IMR-90 (cell line): Measurements from ENCODE around the gene NEK6. TPM values are rescaled to one million over a fixed set of nuclear protein-coding genes. Genes with fewer than 3 reads are reported as not detected.

Experiments used
- ATAC-seq: fragments of 200-7000 bp; cut with Tn5 transposase; 2 replicates; pipeline ENCODE4 v1.9.1; 2020; ENCODE audit warnings: low read depth, mild to moderate bottlenecking, moderate library complexity
- BruUV-seq: library from RNA; stranded (reverse); fragments of 400-500 nt; replicated peaks from 2 replicates; lab custom pipeline; 2021; lab: Mats Ljungman, UMichigan
- CTCF ChIA-PET: fragments of 300-600 bp; formaldehyde crosslinking; extraction: SDS; loops from one replicate; lab custom pipeline; 2021; ENCODE audit warnings: antibody characterized with exemption; lab: Yijun Ruan, JAX
- POLR2A ChIA-PET: fragments of 300-600 bp; sonication (Branson Sonifier 250); formaldehyde crosslinking; loops from one replicate; lab custom pipeline; 2022; ENCODE audit warnings: antibody characterized with exemption; ENCODE audit not compliant: unreplicated experiment; lab: Charles Lee
- DNase-seq: peaks from one replicate; pipeline ENCODE4 v3.0.0; 2013
- H2AFZ ChIP-seq: replicated peaks from 2 replicates; pipeline ENCODE3; 2013; ENCODE audit warnings: low read length, mild to moderate bottlenecking; ENCODE audit not compliant: poor library complexity
- H2AK5ac ChIP-seq: 2 replicates; pipeline ENCODE4 v1.6.1; 2013; ENCODE audit warnings: low read depth, low read length, inconsistent platforms
- H2AK9ac ChIP-seq: replicated peaks from 2 replicates; pipeline ENCODE3; 2013; ENCODE audit warnings: mild to moderate bottlenecking, low read depth, low read length, moderate library complexity; ENCODE audit not compliant: poor library complexity
- H2BK120ac ChIP-seq: 2 replicates; pipeline ENCODE4 v1.6.1; 2013; ENCODE audit warnings: low read depth, low read length, inconsistent platforms
- H2BK15ac ChIP-seq: 3 replicates; pipeline ENCODE4 v1.6.1; 2013; ENCODE audit warnings: low read depth, low read length, inconsistent platforms
- H2BK20ac ChIP-seq: 2 replicates; pipeline ENCODE4 v1.6.1; 2013; ENCODE audit warnings: low read depth, mild to moderate bottlenecking, inconsistent platforms, low read length, moderate library complexity
- H2BK5ac ChIP-seq: 2 replicates; pipeline ENCODE4 v1.6.1; 2013; ENCODE audit warnings: mild to moderate bottlenecking, low read depth, low read length, inconsistent platforms; ENCODE audit not compliant: poor library complexity, severe bottlenecking
- H3K14ac ChIP-seq: replicated peaks from 2 replicates; pipeline ENCODE4 v1.6.1; 2013; ENCODE audit warnings: low read depth, low read length, inconsistent platforms
- H3K18ac ChIP-seq: 2 replicates; pipeline ENCODE4 v1.6.1; 2013; ENCODE audit warnings: low read depth, low read length, control low read depth
- H3K23ac ChIP-seq: 2 replicates; pipeline ENCODE4 v1.6.1; 2013; ENCODE audit warnings: low read depth, low read length, inconsistent platforms
- H3K27ac ChIP-seq: 2 replicates; pipeline ENCODE4 v1.5.1; 2013; ENCODE audit warnings: mild to moderate bottlenecking, control low read depth, low read length; ENCODE audit not compliant: insufficient read depth
- H3K27me3 ChIP-seq: 2 replicates; pipeline ENCODE4 v1.6.1; 2013; ENCODE audit warnings: low read length; ENCODE audit not compliant: control insufficient read depth, insufficient read depth
- H3K36me3 ChIP-seq: 2 replicates; pipeline ENCODE4 v1.6.1; 2013; ENCODE audit warnings: low read length, mixed read lengths; ENCODE audit not compliant: control insufficient read depth, insufficient read depth
- H3K4ac ChIP-seq: 2 replicates; pipeline ENCODE4 v1.6.1; 2013; ENCODE audit warnings: low read depth, low read length, inconsistent platforms
- H3K4me1 ChIP-seq: 2 replicates; pipeline ENCODE4 v1.6.1; 2013; ENCODE audit warnings: low read length, mixed read lengths; ENCODE audit not compliant: control insufficient read depth, insufficient read depth
- H3K4me2 ChIP-seq: 2 replicates; pipeline ENCODE4 v1.6.1; 2013; ENCODE audit warnings: low read depth, mild to moderate bottlenecking, control low read depth, low read length, moderate library complexity
- H3K4me3 ChIP-seq: 2 replicates; pipeline ENCODE4 v1.5.1; 2013; ENCODE audit warnings: low read depth, mild to moderate bottlenecking, control low read depth, low read length, moderate library complexity; ENCODE audit not compliant: insufficient read depth
- H3K56ac ChIP-seq: 2 replicates; pipeline ENCODE4 v1.6.1; 2013; ENCODE audit warnings: low read length, inconsistent platforms; ENCODE audit not compliant: insufficient read depth; ENCODE audit errors: extremely low read depth
- H3K79me1 ChIP-seq, 2 experiments: 2 replicates each; pipeline ENCODE4 v1.6.1; 2013; ENCODE audit warnings: low read length in 2 of 2, inconsistent platforms in 1 of 2, low read depth in 1 of 2
- H3K9ac ChIP-seq: 2 replicates; pipeline ENCODE4 v1.6.1; 2013; ENCODE audit warnings: low read depth, low read length, control low read depth
- H3K9me1 ChIP-seq: 2 replicates; pipeline ENCODE4 v1.6.1; 2013; ENCODE audit warnings: low read length, inconsistent platforms; ENCODE audit not compliant: insufficient read depth
- H3K9me3 ChIP-seq: 2 replicates; pipeline ENCODE4 v1.6.1; 2013; ENCODE audit warnings: low read length; ENCODE audit not compliant: control insufficient read depth, insufficient read depth
- H4K20me1 ChIP-seq: 2 replicates; pipeline ENCODE4 v1.6.1; 2013; ENCODE audit warnings: low read length, inconsistent platforms; ENCODE audit not compliant: insufficient read depth
- H4K5ac ChIP-seq: 2 replicates; pipeline ENCODE4 v1.6.1; 2013; ENCODE audit warnings: mild to moderate bottlenecking, low read depth, low read length, control low read depth
- H4K8ac ChIP-seq, 2 experiments: 2 replicates each; pipeline ENCODE4 v1.6.1; 2013; ENCODE audit warnings: low read depth in 2 of 2, low read length in 2 of 2, control low read depth in 1 of 2, inconsistent platforms in 1 of 2
- H4K91ac ChIP-seq: 2 replicates; pipeline ENCODE4 v1.6.1; 2013; ENCODE audit warnings: low read depth, low read length, inconsistent platforms; ENCODE audit not compliant: insufficient read depth
- BHLHE40 ChIP-seq: fragments of 150-350 bp; IDR thresholded peaks from 2 replicates; pipeline ENCODE4 v1.6.1; 2016; ENCODE audit warnings: mild to moderate bottlenecking, low read depth, low read length
- CEBPB ChIP-seq: IDR thresholded peaks from 2 replicates; pipeline ENCODE4 v1.6.1; 2012; ENCODE audit warnings: low read depth, low read length, improper control_type of control experiment
- CTCF ChIP-seq: conservative IDR thresholded peaks from 2 replicates; pipeline ENCODE4 v1.5.1; 2012; ENCODE audit warnings: mild to moderate bottlenecking, low read depth, low read length, improper control_type of control experiment
- FOS ChIP-seq: fragments of 150-350 bp; IDR thresholded peaks from 2 replicates; pipeline ENCODE4 v1.6.1; 2016; ENCODE audit warnings: low read depth, low read length
- POLR2A ChIP-seq: IDR thresholded peaks from 2 replicates; pipeline ENCODE4 v1.6.1; 2012; ENCODE audit warnings: mild to moderate bottlenecking, low read depth, low read length
- RAD21 ChIP-seq: IDR thresholded peaks from 2 replicates; pipeline ENCODE4 v1.6.1; 2012; ENCODE audit warnings: low read length, improper control_type of control experiment
- RCOR1 ChIP-seq: IDR thresholded peaks from 2 replicates; pipeline ENCODE4 v1.6.1; 2012; ENCODE audit warnings: mild to moderate bottlenecking, low read length, improper control_type of control experiment; ENCODE audit not compliant: insufficient replicate concordance
- RFX5 ChIP-seq: IDR thresholded peaks from 2 replicates; pipeline ENCODE4 v1.8.0; 2012; ENCODE audit warnings: low read depth, mild to moderate bottlenecking, low read length, moderate library complexity
- SMC3 ChIP-seq: fragments of 150-350 bp; IDR thresholded peaks from 2 replicates; pipeline ENCODE4 v1.6.1; 2016; ENCODE audit warnings: low read depth, mild to moderate bottlenecking, antibody characterized with exemption, low read length, moderate library complexity
- WGBS, 2 experiments: methylation state at CpG; one replicate each; pipeline versions ENCODE4 v1.1.5 to v1.1.7; 2013; ENCODE audit warnings: missing lambda C conversion rate in 2 of 2; ENCODE audit not compliant: insufficient read length in 1 of 2; ENCODE audit errors: extremely low coverage in 2 of 2; 5-methylcytosine and 5-hydroxymethylcytosine counted together
- dilution Hi-C: fragments of 300-500 bp; cut with HindIII; formaldehyde crosslinking; loops from one replicate; pipeline ENCODE4 v1.14.3; 2018; ENCODE audit warnings: low sequenced_read_pairs; ENCODE audit not compliant: unreplicated experiment
- in situ Hi-C: fragments of 300-500 bp; cut with MboI; formaldehyde crosslinking; loops from 3 replicates; pipeline ENCODE4 v1.14.3; 2019; ENCODE audit warnings: low sequenced_read_pairs, inconsistent platforms, mixed read lengths
- intact Hi-C: fragments of 100-400 bp; cut with micrococcal nuclease; formaldehyde crosslinking; loops from 2 replicates; pipeline ENCODE4 v1.10.0; 2022
- polyA plus RNA-seq, 3 experiments: library from polyadenylated mRNA; depleted of rRNA; stranded (reverse); fragments of >200 nt; gene quantifications; 2 replicates each; pipeline ENCODE4 v1.2.3, GENCODE V29; 2012; ENCODE audit warnings: low replicate concordance in 1 of 3
- total RNA-seq: library from RNA; depleted of rRNA; stranded (reverse); fragments of >200 nt; gene quantifications from 2 replicates; pipeline ENCODE4 v1.2.3, GENCODE V29; 2012

NEK6 gene
- total and polyA plus RNA-seq, 2 of the 4 experiments (the other 2 are of a cell fraction), result 79.9 to 112 TPM

GRCh38 chr9:124344291-124345050, 86.7 kb downstream of the NEK6 start:
- no peak for ATAC-seq
- Histone ChIP-seq H3K4ac (no peak overlapping the region), H4K91ac (no peak overlapping the region), H3K56ac (no peak overlapping the region), H3K27me3 (no peaks in the 10 kb centered on the region), H2BK20ac (no peak overlapping the region), H3K79me1 (peaks cover 23 to 83% of the 10 kb centered on the region in 2 experiments), H3K14ac (no peak overlapping the region), H4K5ac (no peak overlapping the region; the same call in 1 of the 2 replicates), H2BK120ac (no peak overlapping the region), H2AFZ (no peak overlapping the region), H3K4me1 (peaks cover 17% of the 10 kb centered on the region), H3K27ac (peak overlapping the region; percentile 13; the same call in 1 of the 2 replicates), H3K4me3 (no peak overlapping the region), H2BK15ac (no peak overlapping the region), H3K9ac (no peak overlapping the region), H2AK5ac (no peak overlapping the region; the same call in 1 of the 2 replicates), H3K36me3 (peaks cover 82% of the 10 kb centered on the region), H3K18ac (no peak overlapping the region), H2BK5ac (peak overlapping the region; percentile 89), H2AK9ac (peak overlapping the region; percentile 57), H4K20me1 (peaks cover 20% of the 10 kb centered on the region), H3K23ac (no peak overlapping the region), H3K4me2 (no peak overlapping the region), H4K8ac (no peak overlapping the region), H3K9me1 (0 out of 2 replicates have a peak, but pooled peaks cover 4% of the 10 kb centered on the region), H3K9me3 (no peaks in the 10 kb centered on the region)
- WGBS, 2 experiments, result 95% methylated on average over 13 of the region's 29 CpGs; no CpG with 5 or more reads in 1 of the 2 experiments
- in situ Hi-C loops (no loop called here), intact Hi-C loops (no loop called here), dilution Hi-C loops (no loop called here)
- TF ChIP-seq SMC3 (no peak), CEBPB (no peak), FOS (no peak), BHLHE40 (no peak), RAD21 (no peak), RFX5 (no peak), CTCF (no peak), POLR2A (no peak), RCOR1 (no peak)
- ChIA-PET POLR2A (no interaction called here), CTCF (no interaction called here)
- DNase-seq, result no peak
- BruUV-seq, result no TSS peak
